ENCODE measurements around the gene GCK. TPM values are rescaled to one million over a fixed set of nuclear protein-coding genes. Genes with fewer than 3 reads are reported as not detected.

Gene GCK
- total RNA-seq, 1 donor from 2014 or later = not detected

DNA sequence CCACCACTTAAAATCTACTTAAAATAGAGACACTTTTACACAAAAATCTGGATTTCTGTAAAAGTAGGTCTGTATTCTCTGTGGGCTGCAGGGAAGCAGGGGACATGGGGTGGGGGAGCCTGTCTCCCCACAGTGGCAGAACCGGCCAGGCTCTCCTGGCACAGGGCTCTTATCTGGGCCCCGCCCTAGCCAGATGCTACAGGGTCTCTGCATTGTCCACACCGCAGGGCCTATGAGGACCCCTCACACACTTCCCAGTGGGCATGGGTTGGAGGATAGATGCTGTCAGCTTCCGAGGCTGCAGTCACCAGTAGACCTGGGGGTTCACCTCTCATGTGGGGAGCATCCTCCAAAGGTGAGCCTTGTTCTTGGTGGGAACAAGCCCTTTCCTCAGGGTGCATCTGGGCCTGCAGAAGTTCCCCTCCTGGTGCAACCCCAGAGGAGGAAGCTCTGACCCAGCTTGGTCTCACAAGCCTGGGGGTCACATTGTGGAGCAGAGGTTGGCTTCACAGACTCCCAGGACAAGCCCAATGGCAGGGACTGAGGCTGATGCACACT, 32.7 kb downstream of the GCK start:
- Mint-ChIP-seq H3K27ac (ENCODE audit: unreplicated experiment) (no peak overlapping the region), H3K27me3 (ENCODE audit: unreplicated experiment) (peaks cover 10% of the 10 kb centered on the region), H3K4me3 (ENCODE audit: unreplicated experiment) (no peak overlapping the region), H3K36me3 (ENCODE audit: low read depth, unreplicated experiment) (no peaks in the 10 kb centered on the region), H3K4me1 (ENCODE audit: unreplicated experiment) (no peaks in the 10 kb centered on the region), H3K9me3 (ENCODE audit: unreplicated experiment) (no peaks in the 10 kb centered on the region)
- TF ChIP-seq, protein P1, sequence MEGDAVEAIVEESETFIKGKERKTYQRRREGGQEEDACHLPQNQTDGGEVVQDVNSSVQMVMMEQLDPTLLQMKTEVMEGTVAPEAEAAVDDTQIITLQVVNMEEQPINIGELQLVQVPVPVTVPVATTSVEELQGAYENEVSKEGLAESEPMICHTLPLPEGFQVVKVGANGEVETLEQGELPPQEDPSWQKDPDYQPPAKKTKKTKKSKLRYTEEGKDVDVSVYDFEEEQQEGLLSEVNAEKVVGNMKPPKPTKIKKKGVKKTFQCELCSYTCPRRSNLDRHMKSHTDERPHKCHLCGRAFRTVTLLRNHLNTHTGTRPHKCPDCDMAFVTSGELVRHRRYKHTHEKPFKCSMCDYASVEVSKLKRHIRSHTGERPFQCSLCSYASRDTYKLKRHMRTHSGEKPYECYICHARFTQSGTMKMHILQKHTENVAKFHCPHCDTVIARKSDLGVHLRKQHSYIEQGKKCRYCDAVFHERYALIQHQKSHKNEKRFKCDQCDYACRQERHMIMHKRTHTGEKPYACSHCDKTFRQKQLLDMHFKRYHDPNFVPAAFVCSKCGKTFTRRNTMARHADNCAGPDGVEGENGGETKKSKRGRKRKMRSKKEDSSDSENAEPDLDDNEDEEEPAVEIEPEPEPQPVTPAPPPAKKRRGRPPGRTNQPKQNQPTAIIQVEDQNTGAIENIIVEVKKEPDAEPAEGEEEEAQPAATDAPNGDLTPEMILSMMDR (IDR thresholded peaks at IDR 0.05; ENCODE audit: unreplicated experiment) = no peak
- no peak for DNase-seq (ENCODE audit: low spot score)

DNA sequence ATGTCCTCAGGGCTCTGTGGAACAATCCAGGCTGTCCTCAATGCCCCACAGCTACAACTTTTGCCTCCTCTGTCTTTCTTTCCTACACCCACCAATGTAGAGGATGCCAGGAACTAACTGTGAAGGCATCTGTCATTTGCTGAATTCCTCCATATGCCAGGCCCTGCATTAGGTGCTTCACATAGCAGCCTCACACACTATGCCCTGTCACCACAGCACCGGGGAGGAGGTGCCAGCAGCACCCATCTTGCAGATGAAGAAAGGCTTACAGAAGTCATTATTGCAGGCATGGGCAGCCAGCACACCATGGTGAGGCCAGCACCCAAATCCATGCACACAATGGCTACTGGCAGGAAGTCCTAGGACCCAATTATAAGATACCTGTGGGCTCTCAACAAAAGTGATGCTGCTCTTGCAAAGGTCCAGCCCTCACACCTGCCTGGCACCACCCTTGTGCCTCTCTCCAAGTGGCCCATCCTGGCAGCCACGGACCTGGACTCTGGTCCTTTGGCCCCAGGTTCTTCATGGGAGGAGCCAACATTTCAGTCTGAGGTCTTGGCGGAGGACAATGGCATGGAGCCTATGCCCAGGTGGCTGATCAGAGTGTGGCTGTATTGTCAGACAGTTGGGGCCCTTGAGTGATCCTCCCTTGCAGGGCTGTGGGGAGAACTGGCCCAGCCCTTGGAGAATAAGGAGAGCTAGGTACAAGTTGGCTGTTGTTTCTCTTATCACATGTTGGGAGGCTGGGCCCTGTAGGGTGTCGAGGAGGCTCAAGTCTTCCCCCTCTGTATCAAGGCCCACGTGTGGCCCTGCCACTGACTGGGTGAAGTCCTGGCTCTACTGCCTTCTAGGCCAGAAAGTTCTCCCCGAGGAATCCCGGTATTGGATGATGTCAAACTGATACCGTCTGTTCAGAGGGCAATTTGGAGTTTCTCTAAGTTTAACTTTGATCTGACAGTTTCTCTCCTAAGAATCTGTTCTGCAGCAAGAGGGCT, 33.8 kb downstream of the GCK start:
- Mint-ChIP-seq H3K4me1 (ENCODE audit: unreplicated experiment) (no peaks in the 10 kb centered on the region), H3K27me3 (ENCODE audit: unreplicated experiment) (peaks cover 11% of the 10 kb centered on the region), H3K36me3 (ENCODE audit: low read depth, unreplicated experiment) (no peaks in the 10 kb centered on the region), H3K9me3 (ENCODE audit: unreplicated experiment) (no peaks in the 10 kb centered on the region), H3K4me3 (ENCODE audit: unreplicated experiment) (no peak overlapping the region), H3K27ac (ENCODE audit: unreplicated experiment) (no peak overlapping the region)
- DNase-seq (ENCODE audit: low spot score) = no peak
- TF ChIP-seq, protein P1 (IDR thresholded peaks at IDR 0.05; ENCODE audit: unreplicated experiment) = no peak

DNA sequence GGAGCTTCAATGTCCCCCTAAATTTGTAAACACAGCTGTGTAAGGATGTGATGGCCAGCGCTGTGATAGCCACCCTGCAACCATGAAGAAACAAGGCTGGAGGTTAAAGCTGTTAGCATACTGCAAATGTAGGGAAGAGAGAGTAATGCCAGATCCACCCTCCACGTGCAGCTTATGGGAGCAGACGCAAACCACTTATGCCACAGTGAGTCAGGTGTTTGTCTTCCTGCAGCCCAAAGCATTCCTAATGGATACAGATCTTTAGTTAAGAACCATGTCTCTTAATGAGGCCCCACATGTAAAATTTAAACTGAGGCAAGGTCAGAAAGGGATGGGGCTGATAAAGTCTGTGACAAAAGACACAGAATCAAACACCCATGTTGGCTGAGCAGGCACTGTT, 34.5 kb downstream of the GCK start:
- TF ChIP-seq, protein P1 (IDR thresholded peaks at IDR 0.05; ENCODE audit: unreplicated experiment) = no peak
- no peak overlapping the region for H3K4me3 Mint-ChIP-seq (ENCODE audit: unreplicated experiment)
- no peaks in the 10 kb centered on the region for H3K9me3 Mint-ChIP-seq (ENCODE audit: unreplicated experiment)
- no peak overlapping the region for H3K27ac Mint-ChIP-seq (ENCODE audit: unreplicated experiment)
- DNase-seq (ENCODE audit: low spot score) = no peak
- H3K36me3 Mint-ChIP-seq (ENCODE audit: low read depth, unreplicated experiment) = no peaks in the 10 kb centered on the region
- no peaks in the 10 kb centered on the region for H3K4me1 Mint-ChIP-seq (ENCODE audit: unreplicated experiment)
- H3K27me3 Mint-ChIP-seq (ENCODE audit: unreplicated experiment) = peaks cover 9% of the 10 kb centered on the region

DNA sequence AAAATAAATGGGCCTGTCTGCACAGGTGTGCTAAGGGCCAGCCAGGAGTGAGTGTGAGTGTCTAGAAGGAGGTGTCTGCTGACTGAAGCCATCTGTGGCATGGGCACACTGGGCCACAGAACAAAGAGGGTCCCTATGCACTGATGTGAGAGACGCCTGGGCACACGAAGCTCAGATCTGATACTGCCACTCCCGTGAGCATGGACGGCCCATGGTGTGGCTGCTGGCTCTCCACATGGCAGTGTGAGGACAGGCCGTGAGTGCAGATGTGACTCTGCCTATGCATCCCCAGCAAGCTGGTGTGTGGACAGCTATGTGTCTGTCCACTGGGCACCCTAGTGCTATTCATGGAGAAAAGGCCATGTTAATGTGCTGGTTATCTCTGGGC, 35.3 kb downstream of the GCK start:
- Mint-ChIP-seq H3K27ac (ENCODE audit: unreplicated experiment) (no peak overlapping the region), H3K27me3 (ENCODE audit: unreplicated experiment) (peaks cover 9% of the 10 kb centered on the region), H3K4me3 (ENCODE audit: unreplicated experiment) (no peak overlapping the region), H3K9me3 (ENCODE audit: unreplicated experiment) (no peaks in the 10 kb centered on the region), H3K36me3 (ENCODE audit: low read depth, unreplicated experiment) (no peaks in the 10 kb centered on the region), H3K4me1 (ENCODE audit: unreplicated experiment) (no peaks in the 10 kb centered on the region)
- TF ChIP-seq, protein P1 (IDR thresholded peaks at IDR 0.05; ENCODE audit: unreplicated experiment) = no peak
- DNase-seq (ENCODE audit: low spot score) = no peak

Data from endothelial cell (in vitro differentiated cells).